ENCODE data around the gene CTSF. TPM values are rescaled to one million over a fixed set of nuclear protein-coding genes. Genes with fewer than 3 reads are reported as not detected.

CTSF gene
- polyA plus RNA-seq, 1 donor (not counting 4 experiments of a cell fraction or from before 2014, with no cell fraction given) = 3.2 TPM

DNA sequence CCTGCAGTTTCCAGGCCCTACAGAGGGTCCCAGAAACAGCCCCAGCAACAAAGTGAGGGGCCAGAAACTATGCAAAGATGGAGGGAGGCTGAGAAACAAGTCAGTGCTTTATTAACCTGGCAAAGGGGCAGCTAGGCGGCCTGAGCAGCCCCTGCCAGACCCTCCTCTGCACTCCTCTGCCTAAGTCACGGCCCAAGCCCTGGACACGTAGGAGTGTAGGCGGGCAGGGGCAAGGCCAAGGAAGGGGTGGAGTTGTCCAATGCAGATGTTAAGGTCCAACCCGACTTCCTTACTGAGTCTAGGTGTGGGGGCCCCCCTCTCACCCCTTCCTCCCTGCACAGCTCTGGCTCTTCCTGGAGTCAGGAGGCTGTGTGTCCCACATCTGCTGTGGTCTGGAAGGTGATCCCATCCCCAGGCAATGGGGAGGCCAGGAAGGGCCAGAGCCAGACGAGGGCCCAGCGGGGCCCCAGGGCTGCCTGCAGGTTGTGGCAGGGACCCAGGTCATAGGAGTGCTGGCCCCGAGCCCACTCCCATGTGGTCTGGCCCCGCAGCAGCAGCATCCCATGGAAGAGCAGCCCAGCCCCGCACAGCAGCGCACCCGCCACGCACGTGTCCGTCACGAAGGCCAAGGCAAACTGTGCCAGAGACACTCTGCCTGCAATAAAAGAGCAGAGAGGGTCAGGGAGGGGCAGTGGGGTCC is 29.1 kb downstream of the CTSF start:
- no peaks in the 10 kb centered on the region for H3K9me3 ChIP-seq (ENCODE audit: control insufficient read depth, low read depth, low read length)
- peaks cover 0 to 10% of the 10 kb centered on the region in 2 experiments for H3K36me3 ChIP-seq (ENCODE audit: control insufficient read depth in 2 of 2, extremely low read depth in 1 of 2, insufficient read depth in 2 of 2, low read length in 2 of 2)
- H3K79me2 ChIP-seq (ENCODE audit: control insufficient read depth, insufficient read depth, low read length) = no peaks in the 10 kb centered on the region
- DNase-seq (ENCODE audit: low read depth, low spot score) (no peak), FAIRE-seq (no peak)
- no peak overlapping the region for H3K27ac ChIP-seq (ENCODE audit: control insufficient read depth, insufficient read depth, low read length)
- no peak for TF ChIP-seq EZH2 (IDR thresholded peaks at IDR 0.05; ENCODE audit: low read length)
- TF ChIP-seq, protein P1, sequence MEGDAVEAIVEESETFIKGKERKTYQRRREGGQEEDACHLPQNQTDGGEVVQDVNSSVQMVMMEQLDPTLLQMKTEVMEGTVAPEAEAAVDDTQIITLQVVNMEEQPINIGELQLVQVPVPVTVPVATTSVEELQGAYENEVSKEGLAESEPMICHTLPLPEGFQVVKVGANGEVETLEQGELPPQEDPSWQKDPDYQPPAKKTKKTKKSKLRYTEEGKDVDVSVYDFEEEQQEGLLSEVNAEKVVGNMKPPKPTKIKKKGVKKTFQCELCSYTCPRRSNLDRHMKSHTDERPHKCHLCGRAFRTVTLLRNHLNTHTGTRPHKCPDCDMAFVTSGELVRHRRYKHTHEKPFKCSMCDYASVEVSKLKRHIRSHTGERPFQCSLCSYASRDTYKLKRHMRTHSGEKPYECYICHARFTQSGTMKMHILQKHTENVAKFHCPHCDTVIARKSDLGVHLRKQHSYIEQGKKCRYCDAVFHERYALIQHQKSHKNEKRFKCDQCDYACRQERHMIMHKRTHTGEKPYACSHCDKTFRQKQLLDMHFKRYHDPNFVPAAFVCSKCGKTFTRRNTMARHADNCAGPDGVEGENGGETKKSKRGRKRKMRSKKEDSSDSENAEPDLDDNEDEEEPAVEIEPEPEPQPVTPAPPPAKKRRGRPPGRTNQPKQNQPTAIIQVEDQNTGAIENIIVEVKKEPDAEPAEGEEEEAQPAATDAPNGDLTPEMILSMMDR (optimal IDR thresholded peaks at IDR 0.05 in 1 of 3, IDR thresholded peaks at IDR 0.05 in 1 of 3, conservative IDR thresholded peaks at IDR 0.05 in 1 of 3; ENCODE audit: extremely low read depth in 1 of 3, insufficient read depth in 2 of 3, low read length in 3 of 3) = no peak
- H3K4me3 ChIP-seq (ENCODE audit: control insufficient read depth in 2 of 3, extremely low read depth in 1 of 3, insufficient read depth in 2 of 3, low read depth in 1 of 3, low read length in 3 of 3) = no peak overlapping the region
- H3K9me1 ChIP-seq (ENCODE audit: control insufficient read depth, extremely low read depth, insufficient read depth, low read length) = no peaks in the 10 kb centered on the region
- no peak overlapping the region for H2AFZ ChIP-seq (ENCODE audit: control insufficient read depth, low read length)
- H3K9ac ChIP-seq (ENCODE audit: control insufficient read depth, extremely low read depth, insufficient read depth, low read length) = no peak overlapping the region
- no peak overlapping the region for H3K4me2 ChIP-seq (ENCODE audit: control insufficient read depth, extremely low read depth, insufficient read depth, low read depth, low read length)
- H3K27me3 ChIP-seq (ENCODE audit: control insufficient read depth, extremely low read depth, insufficient read depth, low read length) = no peaks in the 10 kb centered on the region
- dilution Hi-C loops (cut with MboI; ENCODE audit: extremely low pct_ligation_motif_present, low sequenced_read_pairs) = no loop called here
- no peaks in the 10 kb centered on the region for H3K4me1 ChIP-seq (ENCODE audit: control insufficient read depth, extremely low read depth, insufficient read depth, low read length)
- H4K20me1 ChIP-seq (ENCODE audit: control insufficient read depth, extremely low read depth, insufficient read depth, low read length) = no peaks in the 10 kb centered on the region

DNA sequence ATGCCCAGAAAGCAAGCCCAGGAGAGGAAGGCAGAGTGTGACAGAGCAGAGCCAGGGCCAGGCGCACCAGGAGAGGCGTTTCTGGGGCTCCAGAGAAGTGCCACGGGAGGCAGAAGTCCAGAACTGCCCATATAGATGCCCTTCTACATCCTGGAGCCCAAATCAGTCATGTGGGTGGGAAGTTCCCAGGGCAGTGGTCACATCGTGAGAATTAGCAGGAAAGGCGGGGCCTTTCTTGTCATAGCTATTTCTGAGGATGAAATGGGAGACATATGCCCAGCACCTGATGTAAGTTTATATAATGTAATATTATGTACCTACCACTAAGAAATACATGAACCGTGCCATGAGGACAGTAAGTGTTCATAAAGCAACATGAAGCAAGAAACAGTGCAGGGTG is 35.6 kb downstream of the CTSF start:
- FAIRE-seq (no peak), DNase-seq (ENCODE audit: low read depth, low spot score) (no peak)
- no peaks in the 10 kb centered on the region for H3K79me2 ChIP-seq (ENCODE audit: control insufficient read depth, insufficient read depth, low read length)
- no peaks in the 10 kb centered on the region for H4K20me1 ChIP-seq (ENCODE audit: control insufficient read depth, extremely low read depth, insufficient read depth, low read length)
- no peaks in the 10 kb centered on the region for H3K9me3 ChIP-seq (ENCODE audit: control insufficient read depth, low read depth, low read length)
- no peaks in the 10 kb centered on the region for H3K4me1 ChIP-seq (ENCODE audit: control insufficient read depth, extremely low read depth, insufficient read depth, low read length)
- no peak overlapping the region for H3K4me3 ChIP-seq (ENCODE audit: control insufficient read depth in 2 of 3, extremely low read depth in 1 of 3, insufficient read depth in 2 of 3, low read depth in 1 of 3, low read length in 3 of 3)
- no peak overlapping the region for H2AFZ ChIP-seq (ENCODE audit: control insufficient read depth, low read length)
- H3K36me3 ChIP-seq (ENCODE audit: control insufficient read depth in 2 of 2, extremely low read depth in 1 of 2, insufficient read depth in 2 of 2, low read length in 2 of 2) = peaks cover 0 to 1% of the 10 kb centered on the region in 2 experiments
- TF ChIP-seq, protein P1 (optimal IDR thresholded peaks at IDR 0.05 in 1 of 3, IDR thresholded peaks at IDR 0.05 in 1 of 3, conservative IDR thresholded peaks at IDR 0.05 in 1 of 3; ENCODE audit: extremely low read depth in 1 of 3, insufficient read depth in 2 of 3, low read length in 3 of 3) = no peak
- TF ChIP-seq EZH2 (IDR thresholded peaks at IDR 0.05; ENCODE audit: low read length) = no peak
- no peaks in the 10 kb centered on the region for H3K27me3 ChIP-seq (ENCODE audit: control insufficient read depth, extremely low read depth, insufficient read depth, low read length)
- H3K9ac ChIP-seq (ENCODE audit: control insufficient read depth, extremely low read depth, insufficient read depth, low read length) = no peak overlapping the region
- no peak overlapping the region for H3K4me2 ChIP-seq (ENCODE audit: control insufficient read depth, extremely low read depth, insufficient read depth, low read depth, low read length)
- dilution Hi-C loops (cut with MboI; ENCODE audit: extremely low pct_ligation_motif_present, low sequenced_read_pairs) = no loop called here
- H3K9me1 ChIP-seq (ENCODE audit: control insufficient read depth, extremely low read depth, insufficient read depth, low read length) = no peaks in the 10 kb centered on the region
- H3K27ac ChIP-seq (ENCODE audit: control insufficient read depth, insufficient read depth, low read length) = no peak overlapping the region
